Gastrocnemius medialis (tissue), 4 donors: ENCODE measurements around the gene COX10. TPM values are rescaled to one million over a fixed set of nuclear protein-coding genes. Genes with fewer than 3 reads are reported as not detected.
"Not testable (repeated sequence)": the region's sequence is repeated elsewhere in the genome, so short reads cannot be mapped to it uniquely, and the experiment has no call there.

Experiments used
- ATAC-seq, 2 donors: fragments of 150-250 bp; one replicate each; pipeline ENCODE4 v1.9.1; 2016
- DNase-seq, 2 donors: peaks; one replicate each; pipeline ENCODE4 v3.0.0-alpha.2; 2019
- H3K27ac ChIP-seq, 4 donors: fragments of 200-600 bp; sonication (generic); 1 replicate in 1 of 4; 2 replicates in 3 of 4; pipeline ENCODE4 v1.5.1; 2016 to 2018; ENCODE audit warnings: mild to moderate bottlenecking in 2 of 4, moderate library complexity in 1 of 4
- H3K27me3 ChIP-seq, 3 donors: fragments of 200-600 bp; sonication (generic) in 2 of 3; 1 replicate in 1 of 3; 2 replicates in 2 of 3; pipeline versions ENCODE4 v1.5.1 to v1.6.0; 2016 to 2019; ENCODE audit warnings: mild to moderate bottlenecking in 1 of 3, moderate library complexity in 1 of 3
- H3K36me3 ChIP-seq, 2 donors: fragments of 200-600 bp; sonication (generic) in 1 of 2; one replicate each; pipeline ENCODE4 v1.5.1; 2017 to 2018
- H3K4me1 ChIP-seq, 2 donors: fragments of 200-600 bp; sonication (generic) in 1 of 2; one replicate each; pipeline ENCODE4 v1.5.1; 2016 to 2017; ENCODE audit warnings: mild to moderate bottlenecking in 2 of 2
- H3K4me3 ChIP-seq, 4 donors: fragments of 200-600 bp; sonication (generic) in 3 of 4; 1 replicate in 1 of 4; 2 replicates in 3 of 4; pipeline ENCODE4 v1.5.1; 2016 to 2019; ENCODE audit warnings: mild to moderate bottlenecking in 2 of 4
- H3K9me3 ChIP-seq, 3 donors: fragments of 200-600 bp; sonication (generic) in 2 of 3; 1 replicate in 1 of 3; 2 replicates in 2 of 3; pipeline ENCODE4 v1.5.1; 2016 to 2019
- CTCF ChIP-seq, 5 experiments: fragments of 450-650 bp in 3 of 5; fragments of 200-600 bp in 2 of 5; sonication (generic) in 2 of 5; IDR thresholded peaks in 4 of 5; conservative IDR thresholded peaks in 1 of 5; 1 replicate in 4 of 5; 2 replicates in 1 of 5; pipeline ENCODE4 v1.5.1; 2016 to 2019; ENCODE audit warnings: antibody characterized with exemption in 5 of 5, mild to moderate bottlenecking in 3 of 5, moderate library complexity in 3 of 5
- POLR2A ChIP-seq, 2 donors: fragments of 450-650 bp; IDR thresholded peaks; one replicate each; pipeline ENCODE4 v1.6.1; 2017; ENCODE audit warnings: antibody characterized with exemption in 2 of 2, mild to moderate bottlenecking in 2 of 2, moderate library complexity in 2 of 2
- in situ Hi-C, 4 donors: fragments of 200-750 bp; cut with MboI; loops; one replicate each; pipeline versions ENCODE4 v1.15.0 to v1.8.0; 2017; ENCODE audit warnings: low sequenced_read_pairs in 4 of 4
- intact Hi-C: fragments of 100-400 bp; cut with DNase I; formaldehyde crosslinking; loops from one replicate; pipeline ENCODE4 v1.15.1; 2023; ENCODE audit warnings: low total_unique reads
- total RNA-seq, 4 donors: library from RNA; depleted of rRNA; stranded (reverse); fragments of >200 nt; gene quantifications; one replicate each; pipeline versions ENCODE4 v1.1.0 to v1.2.3, GENCODE V29; 2016

The COX10 gene
- 100 to 1,000 TPM in 1 of 4 donors, 10 to 100 TPM in 3; 70.6 to 123 (median 87.3) TPM for total RNA-seq

GRCh38 chr17:14069251-14070021, at the start of gene COX10:
TSS of gene COX10 (plus strand) at chr17:14069504. CDS start at chr17:14069606, 102 bp downstream.
- DNase-seq, result peak; percentile 80 to 84
- in situ Hi-C loops, result no loop called here
- H3K4me3 ChIP-seq, result peak within 1 kb of the TSS; percentile 92 to 99 (median 97)
- H3K27ac ChIP-seq, result peak within 1 kb of the TSS; percentile 89 to 98 (median 95)
- intact Hi-C loops, result loop anchor here (1.0 to 5.0 kb wide), 3 partner anchors 133 to 472 kb away; no protein-coding TSS in a partner anchor
- ATAC-seq, result peak; percentile 97 to 98
- H3K4me1 ChIP-seq, result peaks cover 21 to 23% of the 10 kb centered on the region in 2 donors
- H3K9me3 ChIP-seq, result no peaks in the 10 kb centered on the region
- TF ChIP-seq CTCF (IDR thresholded peaks at IDR 0.05 in 4 of 5, conservative IDR thresholded peaks at IDR 0.05 in 1 of 5) (no peak), POLR2A (IDR thresholded peaks at IDR 0.05) (peak; percentile 84 to 88)
- H3K36me3 ChIP-seq, result no peaks in the 10 kb centered on the region
- no peaks in the 10 kb centered on the region for H3K27me3 ChIP-seq

GRCh38 chr17:14021651-14022294, 47.5 kb upstream of the COX10 start:
- in situ Hi-C loops, H3K27me3 ChIP-seq, H3K4me1 ChIP-seq, H3K36me3 ChIP-seq, ATAC-seq, H3K4me3 ChIP-seq, H3K9me3 ChIP-seq, DNase-seq, intact Hi-C loops, H3K27ac ChIP-seq: not testable (repeated sequence)

GRCh38 chr17:14029755-14030154, 39.5 kb upstream of the COX10 start:
- in situ Hi-C loops, intact Hi-C loops, ATAC-seq, H3K4me3 ChIP-seq, H3K27me3 ChIP-seq, H3K36me3 ChIP-seq, H3K4me1 ChIP-seq, DNase-seq, H3K27ac ChIP-seq, H3K9me3 ChIP-seq: not testable (repeated sequence)

- TF ChIP-seq CTCF (IDR thresholded peaks at IDR 0.05 in 4 of 5, conservative IDR thresholded peaks at IDR 0.05 in 1 of 5) (no peak), POLR2A (IDR thresholded peaks at IDR 0.05) (no peak)
- DNase-seq (no peak), ATAC-seq (no peak)
- Histone ChIP-seq H3K4me3 (no peak overlapping the region), H3K36me3 (peaks cover 0 to 10% of the 10 kb centered on the region in 2 donors), H3K9me3 (no peaks in the 10 kb centered on the region), H3K27ac (no peak overlapping the region), H3K27me3 (no peaks in the 10 kb centered on the region), H3K4me1 (no peaks in the 10 kb centered on the region)
- in situ Hi-C loops, result no loop called here
- intact Hi-C loops, result no loop called here
Measured at GRCh38 chr17:14032234-14032633, 37.1 kb upstream of the COX10 start.

GRCh38 chr17:14033166-14033565, 36.1 kb upstream of the COX10 start:
- intact Hi-C loops, result no loop called here
- Histone ChIP-seq H3K36me3 (peaks cover 0 to 10% of the 10 kb centered on the region in 2 donors), H3K4me3 (no peak overlapping the region), H3K27me3 (no peaks in the 10 kb centered on the region), H3K9me3 (no peaks in the 10 kb centered on the region), H3K4me1 (no peaks in the 10 kb centered on the region), H3K27ac (no peak overlapping the region)
- ATAC-seq (no peak), DNase-seq (no peak)
- in situ Hi-C loops, result no loop called here
- TF ChIP-seq CTCF (IDR thresholded peaks at IDR 0.05 in 4 of 5, conservative IDR thresholded peaks at IDR 0.05 in 1 of 5) (no peak), POLR2A (IDR thresholded peaks at IDR 0.05) (no peak)
